GM23248 (cell line): ENCODE results near the gene P2RY11.

Experiments used
- EZH2 ChIP-seq: fragments of 200-600 bp; sonication (generic); IDR thresholded peaks from 2 replicates; pipeline ENCODE4 v1.6.1; 2018; ENCODE audit warnings: antibody characterized with exemption, mild to moderate bottlenecking; ENCODE audit not compliant: insufficient read depth, poor library complexity, severe bottlenecking
- EZH2phosphoT487 ChIP-seq: fragments of 200-600 bp; sonication (generic); IDR thresholded peaks from 2 replicates; pipeline ENCODE4 v1.6.1; 2018; ENCODE audit warnings: antibody characterized with exemption, moderate library complexity, mild to moderate bottlenecking, low read depth; ENCODE audit not compliant: insufficient read depth

- TF ChIP-seq EZH2 (no peak), EZH2phosphoT487 (no peak)
These were observed 32.2 kb downstream of the P2RY11 start for GRCh38 chr19:10143681-10144080.
